Hypothalamus (tissue), 51 donors: ENCODE measurements around the gene BCAT1.

ENCODE experiments used
- DNase-seq, 51 donors: peaks; one replicate each; lab custom pipeline; 2025; lab: John Stamatoyannopoulos, UW

The BCAT1 gene

DNA sequence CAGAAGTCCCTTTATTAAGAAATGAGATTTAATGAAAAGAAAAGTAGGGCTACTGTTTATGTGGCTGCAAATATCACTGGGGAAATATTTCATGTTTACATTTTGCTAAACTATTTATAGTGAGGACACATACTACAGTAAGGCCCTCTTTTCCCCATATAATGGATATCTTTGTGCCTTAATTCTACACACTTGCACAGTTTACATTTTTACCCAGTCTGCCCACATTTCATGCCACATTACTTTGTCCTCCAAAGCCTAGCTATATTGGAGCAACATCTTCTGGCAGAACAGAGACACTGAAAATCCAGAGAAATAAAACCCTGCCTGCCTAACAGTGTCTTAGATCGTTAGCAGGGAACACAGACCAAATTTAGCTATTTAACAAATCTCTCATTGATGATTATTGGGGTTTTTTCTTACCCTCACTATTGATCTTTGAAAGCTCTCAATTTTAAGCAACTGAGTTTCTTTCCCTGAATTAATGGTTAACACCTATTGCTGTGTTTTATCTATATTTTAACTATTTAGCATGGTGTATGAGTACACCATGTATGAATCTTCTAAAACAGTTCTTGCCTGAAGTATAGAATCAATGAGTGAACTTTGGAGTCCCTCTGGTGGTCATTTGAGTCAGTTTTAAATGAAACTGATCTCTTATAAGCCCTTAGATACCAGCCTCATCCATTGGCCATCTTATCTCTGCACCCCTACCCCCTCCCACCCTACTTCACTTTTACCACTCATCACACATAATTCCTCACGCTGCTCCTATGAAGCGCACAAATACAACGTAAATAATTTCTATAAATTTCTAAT lies 170.2 kb downstream of the BCAT1 start:
- DNase-seq: peak in 2 of 51 donors; percentile 4 to 41

DNA sequence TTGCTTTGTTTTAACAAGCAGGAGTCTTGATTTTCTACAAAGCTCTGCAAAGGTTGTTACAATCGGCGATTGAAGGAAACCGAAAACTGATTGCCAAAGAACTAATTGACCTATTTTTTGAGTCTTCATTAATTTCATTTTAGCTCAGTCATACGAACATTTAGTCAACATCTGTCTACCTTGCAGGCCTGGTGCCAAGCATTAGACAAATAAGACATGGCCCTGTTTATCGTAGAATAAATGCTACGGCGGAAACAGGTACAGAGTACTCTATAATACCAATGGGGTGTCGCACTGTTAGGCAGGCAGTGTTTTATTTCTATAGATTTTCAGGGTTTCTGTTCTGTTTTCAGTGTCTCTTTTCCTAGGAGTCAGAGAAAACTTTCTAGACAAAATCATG lies 171.5 kb downstream of the BCAT1 start:
- no peak for DNase-seq

DNA sequence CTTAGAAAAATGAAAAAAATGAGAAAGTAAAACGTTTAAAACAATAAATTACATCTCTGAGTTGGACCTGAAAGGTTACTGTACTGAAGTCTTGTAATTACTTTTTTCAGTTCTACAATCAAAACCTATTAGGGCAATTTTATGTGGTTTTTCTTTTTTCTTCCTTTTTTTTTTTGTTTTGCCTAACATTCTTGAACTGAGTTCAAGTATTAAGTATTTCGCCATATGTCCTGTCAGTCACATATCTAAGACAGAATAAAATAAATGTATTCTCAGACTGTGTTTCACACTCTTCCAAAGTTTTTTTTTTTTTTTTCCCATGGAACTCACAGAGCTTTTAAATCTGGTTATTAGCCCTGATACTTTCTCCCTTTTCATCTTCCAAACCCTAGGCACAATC lies 172.0 kb downstream of the BCAT1 start:
- no peak for DNase-seq

DNA sequence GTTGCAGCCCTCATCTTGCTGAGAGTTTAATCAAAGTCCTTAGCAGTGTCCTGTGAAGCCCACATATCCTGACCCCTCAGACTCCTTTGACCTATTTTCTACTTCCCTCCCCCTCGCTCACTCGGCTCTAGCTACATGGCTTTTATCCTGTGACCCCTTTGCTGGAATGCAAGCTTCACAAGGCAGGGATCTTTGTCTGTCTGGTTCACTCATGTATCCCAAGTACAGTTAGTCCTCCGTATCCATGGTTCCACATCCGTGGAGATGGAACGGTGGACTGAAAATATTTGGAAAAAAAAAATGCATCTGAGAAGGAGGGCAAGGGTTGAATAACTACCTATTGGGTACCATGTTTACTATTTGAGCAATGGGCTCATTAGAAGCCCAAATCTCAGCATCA lies 173.8 kb downstream of the BCAT1 start:
- DNase-seq: no peak

GRCh38 chr12:24773996-24774395 lies 174.9 kb downstream of the BCAT1 start:
- no peak for DNase-seq

DNA sequence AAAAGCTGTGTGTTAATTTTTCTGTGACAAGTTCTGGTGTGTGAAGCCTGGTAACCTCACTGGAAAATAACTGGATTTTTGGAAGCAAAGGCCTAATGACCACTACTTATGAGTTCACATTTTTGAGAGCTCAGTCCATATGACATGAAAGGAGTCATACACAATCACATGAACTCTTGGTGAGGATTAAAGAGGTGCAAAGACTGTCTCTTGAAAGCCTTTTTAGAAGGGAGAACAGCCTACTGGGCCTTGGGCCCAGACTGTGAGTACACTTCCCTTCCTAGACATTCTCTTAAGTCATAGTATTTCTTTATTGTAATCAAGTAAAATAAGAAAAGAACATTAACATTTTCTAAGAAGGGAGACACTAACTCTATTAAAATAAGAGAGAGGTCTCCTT lies 176.1 kb downstream of the BCAT1 start:
- peak in 1 of 51 donors; percentile 3 for DNase-seq

DNA sequence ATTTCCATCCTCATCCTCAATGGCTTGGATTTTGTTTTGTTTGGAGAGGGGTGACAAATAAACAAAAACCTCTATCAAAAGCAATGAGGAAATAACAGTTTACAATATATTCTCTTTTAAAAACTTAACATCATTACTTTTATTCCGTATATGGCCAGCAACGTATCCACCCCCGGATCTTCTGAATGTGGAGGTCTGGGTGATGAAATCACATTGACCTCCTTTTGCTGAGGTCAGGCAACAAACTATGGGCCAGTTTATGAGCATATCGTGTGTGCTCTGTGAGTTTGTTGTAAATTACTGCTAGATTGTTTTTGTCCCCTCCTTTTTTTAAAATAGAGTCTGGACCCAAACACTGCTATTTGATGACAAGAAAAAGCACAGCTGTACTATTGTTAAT lies 178.1 kb downstream of the BCAT1 start:
- DNase-seq: no peak

DNA sequence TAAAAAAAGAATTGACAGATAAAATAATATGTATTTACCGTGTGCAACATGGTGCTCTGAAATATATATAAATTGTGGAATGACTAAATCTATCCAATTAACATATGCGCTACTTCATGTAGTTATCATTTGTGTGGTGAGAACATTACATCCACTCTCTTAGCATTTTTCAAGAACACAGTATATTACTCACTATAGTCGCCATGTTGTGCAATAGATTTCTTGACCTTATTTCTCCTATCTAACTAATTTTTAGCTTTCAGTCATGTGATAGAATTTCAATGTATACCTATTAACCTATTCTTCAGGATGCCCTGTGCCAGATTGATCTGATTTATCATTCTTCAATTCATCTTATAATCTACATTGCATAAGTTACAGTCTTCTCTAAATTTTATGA lies 178.6 kb downstream of the BCAT1 start:
- DNase-seq: no peak

DNA sequence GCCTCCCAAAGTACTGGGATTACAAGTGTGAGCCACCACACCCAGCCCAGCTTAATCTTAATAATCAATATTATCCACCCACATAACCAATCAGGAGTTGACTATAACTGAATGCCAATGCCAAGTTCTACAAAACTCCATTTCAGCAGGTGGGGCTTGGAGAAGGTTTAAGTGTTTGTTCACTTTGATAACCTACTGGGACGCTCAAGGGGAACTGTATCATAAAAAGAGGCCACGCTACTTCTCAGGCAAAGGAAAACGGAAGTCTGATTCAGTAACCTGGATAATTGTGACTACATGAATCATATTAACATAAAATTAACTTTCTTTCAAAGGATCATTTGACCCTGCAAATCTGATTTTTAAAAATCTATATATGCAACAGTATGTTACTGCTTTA lies 179.2 kb downstream of the BCAT1 start:
- DNase-seq: no peak

- DNase-seq: no peak
These were observed 180.5 kb downstream of the BCAT1 start for GRCh38 chr12:24768415-24768814.

- DNase-seq: no peak
These were observed 181.9 kb downstream of the BCAT1 start for GRCh38 chr12:24767016-24767415.

- DNase-seq: no peak
These were observed 184.2 kb downstream of the BCAT1 start for GRCh38 chr12:24764712-24765111.

- DNase-seq: no peak
These were observed 188.1 kb downstream of the BCAT1 start for GRCh38 chr12:24760606-24761378.

GRCh38 chr12:24760162-24760561 lies 188.7 kb downstream of the BCAT1 start:
- DNase-seq: peak in 3 of 51 donors; percentile 1 to 21 (median 2)
